HEK293 (cell line): ENCODE measurements around the gene ATP5IF1.

Source experiments
- BCL11A ChIP-seq: fragments of 450-650 bp; formaldehyde crosslinking; IDR thresholded peaks from 2 replicates; pipeline ENCODE4 v1.5.1; 2016; ENCODE audit warnings: low read depth, missing biosample characterization, missing genetic modification characterization
- EGR2 ChIP-seq: fragments of 450-650 bp; formaldehyde crosslinking; IDR thresholded peaks from 2 replicates; pipeline ENCODE4 v1.5.1; 2016; ENCODE audit warnings: low read depth, missing biosample characterization, missing genetic modification characterization
- ELK4 ChIP-seq: IDR thresholded peaks from 2 replicates; pipeline ENCODE4 v1.6.1; 2011; ENCODE audit warnings: mild to moderate bottlenecking, low read depth, low read length, borderline replicate concordance
- GFI1B ChIP-seq: fragments of 450-650 bp; formaldehyde crosslinking; IDR thresholded peaks from 2 replicates; pipeline ENCODE4 v1.5.1; 2016; ENCODE audit warnings: missing biosample characterization, missing genetic modification characterization
- GLI2 ChIP-seq: fragments of 450-650 bp; formaldehyde crosslinking; IDR thresholded peaks from 2 replicates; pipeline ENCODE4; 2017; ENCODE audit warnings: missing biosample characterization, missing genetic modification characterization, low read depth, borderline replicate concordance
- HOXA7 ChIP-seq: sonication (generic); formaldehyde crosslinking; IDR thresholded peaks from 2 replicates; pipeline ENCODE4 v1.8.1; 2022; ENCODE audit warnings: missing genetic modification reagents, borderline replicate concordance
- HOXD13 ChIP-seq: sonication (generic); formaldehyde crosslinking; IDR thresholded peaks from 2 replicates; pipeline ENCODE4 v1.8.0; 2022; ENCODE audit warnings: missing genetic modification reagents, borderline replicate concordance
- KLF17 ChIP-seq: fragments of 450-650 bp; formaldehyde crosslinking; IDR thresholded peaks from 2 replicates; pipeline ENCODE4 v1.5.1; 2016; ENCODE audit warnings: missing biosample characterization, missing genetic modification characterization
- OVOL3 ChIP-seq: fragments of 450-650 bp; formaldehyde crosslinking; IDR thresholded peaks from 2 replicates; pipeline ENCODE4 v1.5.1; 2016; ENCODE audit warnings: missing biosample characterization, missing genetic modification characterization
- PRDM1 ChIP-seq: fragments of 450-650 bp; formaldehyde crosslinking; IDR thresholded peaks from 2 replicates; pipeline ENCODE4; 2016; ENCODE audit warnings: missing biosample characterization, missing genetic modification characterization
- PRDM4 ChIP-seq: fragments of 450-650 bp; formaldehyde crosslinking; IDR thresholded peaks from 2 replicates; pipeline ENCODE4 v1.5.1; 2017; ENCODE audit warnings: missing biosample characterization, missing genetic modification characterization
- SALL2 ChIP-seq: fragments of 450-650 bp; formaldehyde crosslinking; IDR thresholded peaks from 2 replicates; pipeline ENCODE4 v1.5.0; 2017; ENCODE audit warnings: missing biosample characterization, mild to moderate bottlenecking, missing genetic modification characterization, borderline replicate concordance
- SCRT1 ChIP-seq: fragments of 450-650 bp; formaldehyde crosslinking; IDR thresholded peaks from 2 replicates; pipeline ENCODE4 v1.5.1; 2016; ENCODE audit warnings: missing biosample characterization, missing genetic modification characterization, borderline replicate concordance
- ZBTB11 ChIP-seq: fragments of 450-650 bp; formaldehyde crosslinking; conservative IDR thresholded peaks from 2 replicates; pipeline ENCODE4 v1.5.1; 2016; ENCODE audit warnings: low read depth, missing biosample characterization, missing genetic modification characterization
- ZBTB17 ChIP-seq: fragments of 450-650 bp; formaldehyde crosslinking; IDR thresholded peaks from 2 replicates; pipeline ENCODE4 v1.5.1; 2016; ENCODE audit warnings: missing biosample characterization, missing genetic modification characterization
- ZFP3 ChIP-seq: fragments of 450-650 bp; formaldehyde crosslinking; IDR thresholded peaks from 2 replicates; pipeline ENCODE4 v1.5.1; 2016; ENCODE audit warnings: low read depth, missing biosample characterization, missing genetic modification characterization
- ZFP41 ChIP-seq: fragments of 450-650 bp; formaldehyde crosslinking; IDR thresholded peaks from 2 replicates; pipeline ENCODE4 v1.5.1; 2016; ENCODE audit warnings: missing biosample characterization, missing genetic modification characterization, borderline replicate concordance
- ZNF114 ChIP-seq: fragments of 450-650 bp; formaldehyde crosslinking; IDR thresholded peaks from 2 replicates; pipeline ENCODE4 v1.5.0; 2017; ENCODE audit warnings: missing biosample characterization, missing genetic modification characterization
- ZNF146 ChIP-seq: fragments of 450-650 bp; formaldehyde crosslinking; IDR thresholded peaks from 2 replicates; pipeline ENCODE4 v1.5.1; 2016; ENCODE audit warnings: missing biosample characterization, missing genetic modification characterization
- ZNF184 ChIP-seq: fragments of 450-650 bp; IDR thresholded peaks from 2 replicates; pipeline ENCODE4 v1.5.1; 2018; ENCODE audit warnings: missing biosample characterization, mild to moderate bottlenecking, missing genetic modification characterization
- ZNF221 ChIP-seq: fragments of 450-650 bp; formaldehyde crosslinking; IDR thresholded peaks from 2 replicates; pipeline ENCODE4 v1.5.1; 2017; ENCODE audit warnings: missing biosample characterization, missing genetic modification characterization, borderline replicate concordance
- ZNF350 ChIP-seq: fragments of 450-650 bp; formaldehyde crosslinking; IDR thresholded peaks from 2 replicates; pipeline ENCODE4 v1.5.0; 2017; ENCODE audit warnings: missing biosample characterization, mild to moderate bottlenecking, missing genetic modification characterization
- ZNF354C ChIP-seq: fragments of 450-650 bp; formaldehyde crosslinking; IDR thresholded peaks from 2 replicates; pipeline ENCODE4 v1.5.1; 2016; ENCODE audit warnings: missing biosample characterization, missing genetic modification characterization, low read depth, borderline replicate concordance
- ZNF366 ChIP-seq: fragments of 450-650 bp; formaldehyde crosslinking; conservative IDR thresholded peaks from 2 replicates; pipeline ENCODE4 v1.5.1; 2016; ENCODE audit warnings: missing biosample characterization, missing genetic modification characterization
- ZNF416 ChIP-seq: fragments of 450-650 bp; formaldehyde crosslinking; IDR thresholded peaks from 2 replicates; pipeline ENCODE4 v1.5.1; 2016; ENCODE audit warnings: missing biosample characterization, missing genetic modification characterization
- ZNF585B ChIP-seq: fragments of 450-650 bp; formaldehyde crosslinking; IDR thresholded peaks from 2 replicates; pipeline ENCODE4 v1.5.1; 2016; ENCODE audit warnings: missing biosample characterization, missing genetic modification characterization
- ZNF692 ChIP-seq: fragments of 450-650 bp; formaldehyde crosslinking; IDR thresholded peaks from 2 replicates; pipeline ENCODE4 v1.5.1; 2016; ENCODE audit warnings: missing biosample characterization, missing genetic modification characterization
- ZNF701 ChIP-seq: fragments of 450-650 bp; formaldehyde crosslinking; IDR thresholded peaks from 2 replicates; pipeline ENCODE4 v1.5.1; 2016; ENCODE audit warnings: missing biosample characterization, missing genetic modification characterization
- ZNF707 ChIP-seq: fragments of 450-650 bp; formaldehyde crosslinking; IDR thresholded peaks from 2 replicates; pipeline ENCODE4 v1.5.1; 2016; ENCODE audit warnings: missing biosample characterization, missing genetic modification characterization
- ZNF747 ChIP-seq: fragments of 450-650 bp; formaldehyde crosslinking; IDR thresholded peaks from 2 replicates; pipeline ENCODE4 v1.5.1; 2016; ENCODE audit warnings: missing biosample characterization, missing genetic modification characterization
- ZNF792 ChIP-seq: fragments of 450-650 bp; formaldehyde crosslinking; IDR thresholded peaks from 2 replicates; pipeline ENCODE4 v1.5.1; 2016; ENCODE audit warnings: missing biosample characterization, missing genetic modification characterization
- ZNF837 ChIP-seq: fragments of 450-650 bp; formaldehyde crosslinking; IDR thresholded peaks from 2 replicates; pipeline ENCODE4 v1.5.1; 2016; ENCODE audit warnings: missing biosample characterization, missing genetic modification characterization

Gene ATP5IF1

GRCh38 chr1:28258628-28259251 lies 22.8 kb downstream of the ATP5IF1 start (continued):
- TF ChIP-seq SALL2 (tag by site-specific recombination) (no peak), ZNF416 (tag by site-specific recombination) (no peak), ZBTB11 (tag by site-specific recombination) (no peak), ZNF692 (no peak), ZNF350 (tag by site-specific recombination) (no peak), ZNF366 (tag by site-specific recombination) (peak; percentile 48), ZNF701 (tag by site-specific recombination) (no peak), ZBTB17 (tag by site-specific recombination) (peak; percentile 97), ZNF747 (tag by site-specific recombination) (no peak), ZNF221 (tag by site-specific recombination) (no peak), HOXA7 (no peak), ZNF184 (peak; percentile 58; the same call in 1 of the 2 replicates), EGR2 (tag by site-specific recombination) (peak; percentile 76), KLF17 (tag by site-specific recombination) (no peak), SCRT1 (tag by site-specific recombination) (no peak), ELK4 (no peak), ZFP41 (tag by site-specific recombination) (no peak), GFI1B (no peak), ZFP3 (tag by site-specific recombination) (no peak), ZNF114 (tag by site-specific recombination) (no peak), ZNF354C (tag by site-specific recombination) (no peak), ZNF146 (tag by site-specific recombination) (no peak), ZNF707 (tag by site-specific recombination) (no peak), HOXD13 (CRISPR knock-in tag) (no peak), ZNF585B (tag by site-specific recombination) (no peak), ZNF792 (tag by site-specific recombination) (no peak), OVOL3 (tag by site-specific recombination) (no peak), PRDM1 (tag by site-specific recombination) (peak; percentile 89), GLI2 (tag by site-specific recombination) (no peak), BCL11A (no peak), PRDM4 (tag by site-specific recombination) (no peak), ZNF837 (no peak)
